HG02588 (cell line): ENCODE data around the gene TLK2.
"Not testable (repeated sequence)": the region's sequence is repeated elsewhere in the genome, so short reads cannot be mapped to it uniquely, and the experiment has no call there.

ENCODE experiments used
- ATAC-seq: cut with Tn5 transposase; IDR thresholded peaks from one replicate; pipeline ENCODE4 v1.9.1; 2021; ENCODE audit warnings: mild to moderate bottlenecking, moderate library complexity; ENCODE audit not compliant: unreplicated experiment

The TLK2 gene

DNA sequence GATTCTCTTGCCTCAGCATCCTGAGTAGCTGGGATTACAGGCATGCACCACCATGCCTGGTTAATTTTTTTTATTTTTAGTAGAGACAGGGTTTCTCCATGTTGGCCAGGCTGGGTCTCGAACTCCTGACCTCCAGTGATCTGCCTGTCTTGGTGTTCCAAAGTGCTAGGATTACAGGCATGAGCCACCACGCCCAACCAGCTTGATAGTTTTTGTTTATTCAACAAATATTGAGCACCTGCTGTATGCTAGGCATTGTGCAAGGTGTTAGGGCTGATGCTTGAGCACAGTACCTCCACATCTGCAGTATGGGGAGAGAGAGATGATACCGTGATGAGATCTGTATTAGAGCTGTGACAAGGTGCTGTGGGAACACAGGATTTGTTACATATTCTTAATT, 3.9 kb downstream of the TLK2 start:
- not testable (repeated sequence) for ATAC-seq

- ATAC-seq = not testable (repeated sequence)
Measured at GRCh38 chr17:62490990-62491389, 12.4 kb downstream of the TLK2 start.

- not testable (repeated sequence) for ATAC-seq
Measured at GRCh38 chr17:62493049-62493655, 14.5 kb downstream of the TLK2 start.

DNA sequence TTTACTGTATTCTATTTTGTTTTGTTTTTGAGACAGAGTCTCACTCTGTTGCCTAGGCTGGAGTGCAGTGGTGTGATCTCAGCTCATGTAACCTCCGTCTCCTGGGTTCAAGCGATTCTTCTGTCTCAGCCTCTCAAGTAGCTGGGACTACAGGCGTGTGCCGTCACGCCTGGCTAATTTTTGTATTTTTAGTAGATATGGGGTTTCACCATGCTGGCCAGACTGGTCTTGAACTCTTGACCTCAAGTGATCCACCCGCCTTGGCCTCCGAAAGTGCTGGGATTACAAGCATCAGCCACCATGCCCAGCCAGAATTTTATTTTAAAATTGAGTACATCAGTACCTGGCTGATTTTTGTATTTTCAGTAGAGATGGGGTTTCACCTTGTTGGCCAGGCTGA, 15.4 kb downstream of the TLK2 start:
- not testable (repeated sequence) for ATAC-seq

DNA sequence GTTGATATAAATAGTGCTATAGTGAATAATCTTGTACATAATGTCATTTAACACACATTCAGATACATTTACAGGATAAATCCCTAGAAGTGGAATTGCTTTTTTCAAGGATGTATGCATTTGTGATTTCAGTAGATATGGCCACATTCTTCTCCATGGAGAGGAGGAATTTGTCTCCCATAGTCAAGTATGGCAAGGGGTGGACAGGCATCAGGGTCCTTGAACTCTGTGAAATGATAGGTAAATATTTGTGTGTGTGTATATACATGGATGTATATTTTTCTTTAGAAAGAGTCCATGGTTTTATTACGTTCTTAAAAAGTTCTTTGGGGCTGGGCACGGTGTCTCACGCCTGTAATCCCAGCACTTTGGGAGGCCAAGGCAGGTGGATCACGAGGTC, 17.7 kb downstream of the TLK2 start:
- ATAC-seq = not testable (repeated sequence)

DNA sequence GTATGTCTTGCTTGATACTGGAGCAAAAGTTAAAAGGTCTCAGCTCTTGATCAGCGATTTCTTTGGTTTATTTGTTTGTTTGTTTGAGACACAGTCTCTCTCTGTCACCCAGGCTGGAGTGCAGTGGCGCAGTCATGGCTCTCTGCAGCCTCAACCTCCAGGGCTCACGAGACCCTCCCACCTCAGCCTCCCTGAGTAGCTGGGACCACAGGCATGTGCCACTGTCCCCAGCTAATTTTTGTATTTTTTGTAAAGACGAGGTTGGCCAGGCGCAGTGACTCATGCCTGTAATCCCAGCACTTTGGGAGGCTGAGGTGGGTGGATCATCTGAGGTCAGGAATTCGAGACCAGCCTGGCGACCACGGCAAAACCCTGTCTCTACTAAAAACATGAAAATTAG, 20.2 kb downstream of the TLK2 start:
- not testable (repeated sequence) for ATAC-seq

GRCh38 chr17:62500463-62500862, 21.8 kb downstream of the TLK2 start:
- not testable (repeated sequence) for ATAC-seq

GRCh38 chr17:62504857-62505256, 26.2 kb downstream of the TLK2 start:
- not testable (repeated sequence) for ATAC-seq

GRCh38 chr17:62507191-62507836, 28.7 kb downstream of the TLK2 start:
- ATAC-seq = not testable (repeated sequence)

- ATAC-seq = not testable (repeated sequence)
Measured at GRCh38 chr17:62510247-62510819, 31.7 kb downstream of the TLK2 start.

- not testable (repeated sequence) for ATAC-seq
Measured at GRCh38 chr17:62511014-62511413, 32.4 kb downstream of the TLK2 start.

DNA sequence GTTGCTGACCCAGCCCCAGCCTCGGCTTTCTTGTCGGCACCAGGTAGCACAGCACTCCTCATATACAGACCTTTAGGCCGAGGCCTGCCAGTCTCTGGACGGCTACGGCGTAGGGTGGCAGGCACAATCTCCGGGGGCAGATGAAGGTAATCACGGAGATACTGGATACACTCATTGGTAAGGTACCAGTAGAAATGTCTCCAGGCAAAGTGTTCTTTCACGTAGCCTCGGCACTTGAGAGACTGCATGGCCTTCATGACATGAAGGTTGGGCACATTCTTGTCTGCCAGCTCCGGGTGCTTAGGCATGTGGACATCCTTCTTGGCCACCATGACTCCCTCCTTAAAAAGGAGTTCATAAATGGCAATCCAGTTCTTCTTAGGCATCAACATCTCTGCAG, 37.8 kb downstream of the TLK2 start:
- not testable (repeated sequence) for ATAC-seq

GRCh38 chr17:62521295-62521694, 42.7 kb downstream of the TLK2 start:
- not testable (repeated sequence) for ATAC-seq

- ATAC-seq = not testable (repeated sequence)
Measured at GRCh38 chr17:62524077-62524476, 45.5 kb downstream of the TLK2 start.

- not testable (repeated sequence) for ATAC-seq
Measured at GRCh38 chr17:62525317-62525716, 46.7 kb downstream of the TLK2 start.

- ATAC-seq = not testable (repeated sequence)
Measured at GRCh38 chr17:62530936-62531335, 52.3 kb downstream of the TLK2 start.

DNA sequence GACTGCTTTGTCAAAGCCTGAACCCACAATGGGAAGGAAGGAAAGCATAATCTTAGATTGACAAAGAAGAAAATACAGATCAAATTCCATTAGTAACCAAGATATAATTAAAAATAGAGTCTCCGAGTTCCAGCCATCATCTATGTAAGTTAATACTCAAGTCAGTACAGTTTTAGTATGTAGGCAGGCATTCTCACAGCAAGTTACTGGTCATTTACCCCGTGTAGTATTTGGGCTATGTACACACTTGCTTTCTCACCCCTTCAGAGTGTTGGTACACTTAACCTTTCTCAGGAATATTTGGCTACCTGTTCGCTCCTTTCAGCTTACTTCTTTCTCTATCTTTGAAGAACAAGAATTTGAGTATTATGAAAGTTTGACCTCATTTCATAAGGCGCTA, 57.9 kb downstream of the TLK2 start:
- not testable (repeated sequence) for ATAC-seq

GRCh38 chr17:62541073-62541472, 62.4 kb downstream of the TLK2 start:
- not testable (repeated sequence) for ATAC-seq

DNA sequence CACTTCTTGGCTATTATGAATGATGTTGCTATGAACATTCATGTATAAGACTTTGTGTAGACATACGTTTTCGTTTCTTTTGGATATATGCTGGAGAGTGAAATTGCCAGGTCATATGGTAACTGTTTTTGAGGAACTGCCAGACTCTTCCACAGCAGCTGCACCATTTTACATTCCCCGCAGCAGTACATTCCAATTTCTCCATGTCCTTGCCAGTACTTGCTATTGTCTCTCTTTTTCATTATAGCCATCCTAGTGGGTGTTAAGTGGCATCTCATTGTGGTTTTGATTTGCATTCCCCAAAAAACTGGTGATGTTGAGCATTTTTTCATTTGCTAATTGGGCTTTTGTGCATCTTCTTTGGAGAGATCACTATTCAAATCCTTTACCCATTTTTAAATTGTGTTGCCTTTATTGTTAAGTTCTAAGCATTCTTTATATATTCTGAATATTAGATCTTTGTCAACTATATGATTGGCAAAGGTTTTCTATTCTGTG, 64.7 kb downstream of the TLK2 start:
- ATAC-seq = not testable (repeated sequence)

- ATAC-seq = not testable (repeated sequence)
Measured at GRCh38 chr17:62546066-62546465, 67.4 kb downstream of the TLK2 start.

DNA sequence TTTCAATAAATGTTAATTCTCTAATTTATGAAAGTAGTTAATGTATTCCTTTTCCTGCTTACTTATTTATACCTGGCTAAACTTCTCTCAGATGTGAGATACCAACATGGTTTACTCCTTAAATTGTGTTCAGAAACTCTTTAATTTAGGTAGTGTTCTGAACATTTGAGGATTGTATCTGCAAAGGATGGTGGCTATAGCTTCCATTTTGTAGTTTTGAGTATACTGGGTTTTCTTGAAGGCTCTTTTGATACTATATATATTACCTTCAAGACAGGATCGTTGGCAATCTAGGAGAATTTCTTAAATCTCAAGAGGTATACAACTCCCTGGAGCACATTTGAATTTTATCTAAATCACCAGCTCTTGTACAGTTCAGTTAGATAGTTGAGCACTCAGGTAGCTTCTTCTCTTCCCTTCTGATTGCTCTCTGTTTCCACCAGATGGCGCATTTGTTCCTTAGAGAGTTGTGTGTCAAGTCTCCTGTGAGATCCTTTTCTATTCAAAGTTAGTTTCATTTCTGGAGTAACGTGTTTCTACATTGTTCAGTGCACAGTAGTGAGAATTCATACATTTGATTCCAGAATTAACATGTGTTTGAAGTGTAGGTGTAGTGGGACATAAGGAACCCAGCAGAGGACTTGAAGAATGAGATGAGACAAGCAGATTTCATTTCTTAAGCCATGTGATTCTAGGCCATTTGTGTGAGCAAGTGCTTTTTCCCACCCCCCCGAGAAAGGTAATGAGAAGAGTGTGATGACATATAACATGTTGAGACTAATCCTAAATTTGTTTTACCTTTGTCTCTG, 74.4 kb downstream of the TLK2 start:
- ATAC-seq = not testable (repeated sequence)
